NCI-H526 (cell line): Measurements from ENCODE around the gene DNAAF5.
"Not testable (repeated sequence)": the region's sequence is repeated elsewhere in the genome, so short reads cannot be mapped to it uniquely, and the experiment has no call there.

Source experiments
- DNase-seq, 2 experiments: peaks; one replicate each; lab custom pipeline; 2025; lab: John Stamatoyannopoulos, UW

Gene DNAAF5

DNA sequence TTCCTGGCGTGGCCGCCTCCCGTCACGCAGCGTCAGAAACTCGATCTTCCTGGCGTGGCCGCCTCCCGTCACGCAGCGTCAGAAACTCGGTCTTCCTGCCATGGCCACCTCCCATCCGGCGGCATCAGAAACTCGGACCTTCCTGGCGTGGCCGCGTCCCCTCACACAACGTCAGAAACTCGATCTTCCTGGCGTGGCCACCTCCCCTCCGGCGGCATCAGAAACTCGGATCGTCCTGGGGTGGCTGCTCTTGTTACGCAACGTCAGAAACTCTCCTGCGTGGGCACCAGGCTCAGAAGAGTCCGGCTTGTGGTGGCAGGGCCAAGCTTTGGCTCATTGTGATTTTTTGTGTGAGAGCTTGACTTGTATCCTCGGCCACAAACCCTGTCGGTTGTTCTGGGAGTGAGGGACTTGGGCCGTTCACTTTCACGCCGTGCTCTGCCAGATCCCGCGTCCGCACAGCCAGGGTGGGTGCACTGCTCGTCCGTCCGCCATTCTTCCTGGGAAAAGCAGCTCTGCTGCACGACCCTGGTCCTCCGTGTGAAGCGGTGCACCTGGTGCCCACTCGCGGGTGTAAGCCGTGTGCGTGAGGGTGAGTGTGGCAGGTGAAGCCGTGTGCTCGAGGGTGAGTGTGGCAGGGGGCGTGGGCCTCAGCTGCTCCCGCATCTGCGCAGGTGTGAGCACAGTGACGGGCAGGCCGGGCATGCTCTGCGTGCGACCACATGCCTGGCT, 56.4 kb downstream of the DNAAF5 start:
- no peak for DNase-seq

DNA sequence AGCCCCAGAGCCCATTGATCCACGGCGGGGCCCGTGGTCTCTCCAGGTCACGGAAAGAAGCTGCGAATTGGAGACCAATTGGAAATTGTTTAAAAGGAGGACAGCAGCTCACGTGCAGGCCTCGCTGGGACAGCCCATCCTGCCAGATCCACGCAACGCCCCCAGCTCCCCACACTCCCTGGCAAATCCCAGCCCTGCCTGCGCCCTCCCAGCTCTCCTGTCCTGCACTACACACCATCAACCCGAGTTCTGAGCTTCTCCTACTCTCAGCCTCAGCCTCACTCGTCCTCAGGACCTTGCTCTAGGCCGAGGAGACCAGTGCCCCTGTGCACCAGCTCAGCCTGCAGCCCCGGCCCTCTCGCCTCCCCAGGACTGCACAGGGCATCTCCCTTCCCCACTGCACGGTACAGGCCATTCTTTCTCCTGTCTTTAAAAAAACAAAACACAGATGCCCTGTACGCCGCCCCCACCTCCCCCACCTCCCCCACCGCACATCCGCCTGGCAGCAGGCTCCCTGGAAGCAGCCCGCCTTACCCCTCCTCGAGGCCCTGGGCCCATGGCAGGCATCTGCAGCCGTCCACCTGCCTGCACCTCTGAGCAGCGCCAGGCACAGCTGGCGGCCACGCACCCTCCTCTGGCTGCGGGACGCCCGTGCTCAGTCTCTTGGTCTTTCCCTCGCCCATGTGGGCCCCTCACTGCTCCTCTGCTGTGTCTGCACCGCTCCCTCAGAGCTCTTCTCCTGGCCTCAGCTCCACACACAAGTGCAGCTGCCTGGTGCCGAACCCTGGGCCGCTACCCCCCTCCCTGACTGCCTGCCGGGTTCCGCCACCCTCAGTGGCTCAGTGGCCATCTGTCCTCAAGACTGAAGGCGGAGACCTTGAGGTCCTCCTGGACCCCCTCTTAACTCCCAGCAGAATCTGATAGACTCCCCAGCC, 57.3 kb downstream of the DNAAF5 start:
- no peak for DNase-seq

DNA sequence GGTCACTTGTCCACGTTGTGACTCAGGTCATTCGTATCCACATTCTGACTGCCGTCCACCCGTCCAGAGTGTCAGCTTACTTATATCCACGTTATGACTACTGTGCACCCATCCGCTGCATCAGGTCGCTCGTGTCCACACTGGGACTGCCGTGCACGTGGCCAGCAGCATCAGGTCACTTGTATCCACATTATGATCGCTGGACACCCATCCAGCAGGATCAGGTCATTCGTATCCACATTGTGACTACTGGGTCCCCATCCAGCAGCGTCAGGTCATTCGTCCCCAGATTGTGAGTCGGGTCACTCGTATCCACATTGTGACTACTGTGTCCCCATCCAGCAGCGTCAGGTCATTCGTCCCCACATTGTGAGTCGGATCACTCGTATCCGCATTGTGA, 58.5 kb downstream of the DNAAF5 start:
- no peak for DNase-seq

DNA sequence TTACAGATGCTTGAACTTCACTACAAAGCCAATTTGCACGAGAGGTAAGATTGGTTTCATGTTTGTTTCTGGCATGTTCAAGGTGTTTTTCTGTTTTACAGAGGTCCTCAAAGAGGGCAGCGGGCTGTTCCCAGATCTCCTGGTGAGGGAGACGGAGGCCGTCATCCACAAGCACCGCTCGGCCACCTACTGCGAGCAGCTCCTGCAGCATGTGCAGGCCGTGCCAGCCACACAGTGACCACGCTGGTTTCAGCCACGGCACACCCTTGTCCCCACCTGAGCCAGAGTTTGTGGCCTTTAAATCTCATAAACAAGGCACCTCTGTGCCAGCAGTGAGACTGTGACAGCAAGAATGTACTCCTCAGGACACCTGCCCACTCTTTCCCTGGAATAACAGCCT, 58.9 kb downstream of the DNAAF5 start:
- DNase-seq = no peak

DNA sequence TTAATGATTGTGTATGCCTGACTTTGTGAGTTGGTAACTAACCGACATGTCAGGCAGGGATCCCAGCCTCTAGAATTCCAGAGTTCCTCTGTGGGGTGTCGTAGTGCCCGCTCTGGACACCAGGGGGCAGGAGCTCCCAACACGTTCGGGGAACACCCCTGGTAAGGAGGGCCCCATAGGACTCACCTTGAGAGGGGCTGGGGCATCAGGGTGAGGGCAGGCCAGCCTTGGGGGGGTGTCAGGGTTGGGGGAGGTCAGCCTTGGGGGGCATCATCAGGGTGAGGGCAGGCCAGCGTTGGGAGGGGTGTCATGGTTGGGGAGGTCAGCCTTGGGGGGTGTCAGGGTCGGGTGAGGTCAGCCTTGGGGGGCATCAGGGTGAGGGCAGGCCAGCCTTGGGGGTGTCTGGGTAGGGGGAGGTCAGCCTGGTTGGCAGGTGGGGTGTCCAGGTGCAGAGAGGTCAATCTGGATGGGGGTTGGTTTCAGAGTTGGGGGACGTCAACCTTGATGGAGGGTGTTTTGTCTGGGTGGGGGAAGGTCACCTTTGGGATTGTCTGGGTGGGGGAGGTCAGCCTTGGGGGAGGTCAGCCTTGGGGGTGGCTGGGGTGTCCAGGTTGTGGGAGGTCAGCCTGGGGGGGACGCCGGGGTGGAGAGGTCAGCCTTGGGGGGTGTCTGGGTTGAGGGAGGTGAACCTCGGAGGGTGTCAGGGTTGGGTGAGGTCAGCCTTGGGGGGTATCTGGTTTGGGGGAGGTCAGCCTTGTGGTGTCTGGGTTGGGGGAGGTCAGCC, 60.2 kb downstream of the DNAAF5 start:
- DNase-seq = peak; percentile 7 to 56

DNA sequence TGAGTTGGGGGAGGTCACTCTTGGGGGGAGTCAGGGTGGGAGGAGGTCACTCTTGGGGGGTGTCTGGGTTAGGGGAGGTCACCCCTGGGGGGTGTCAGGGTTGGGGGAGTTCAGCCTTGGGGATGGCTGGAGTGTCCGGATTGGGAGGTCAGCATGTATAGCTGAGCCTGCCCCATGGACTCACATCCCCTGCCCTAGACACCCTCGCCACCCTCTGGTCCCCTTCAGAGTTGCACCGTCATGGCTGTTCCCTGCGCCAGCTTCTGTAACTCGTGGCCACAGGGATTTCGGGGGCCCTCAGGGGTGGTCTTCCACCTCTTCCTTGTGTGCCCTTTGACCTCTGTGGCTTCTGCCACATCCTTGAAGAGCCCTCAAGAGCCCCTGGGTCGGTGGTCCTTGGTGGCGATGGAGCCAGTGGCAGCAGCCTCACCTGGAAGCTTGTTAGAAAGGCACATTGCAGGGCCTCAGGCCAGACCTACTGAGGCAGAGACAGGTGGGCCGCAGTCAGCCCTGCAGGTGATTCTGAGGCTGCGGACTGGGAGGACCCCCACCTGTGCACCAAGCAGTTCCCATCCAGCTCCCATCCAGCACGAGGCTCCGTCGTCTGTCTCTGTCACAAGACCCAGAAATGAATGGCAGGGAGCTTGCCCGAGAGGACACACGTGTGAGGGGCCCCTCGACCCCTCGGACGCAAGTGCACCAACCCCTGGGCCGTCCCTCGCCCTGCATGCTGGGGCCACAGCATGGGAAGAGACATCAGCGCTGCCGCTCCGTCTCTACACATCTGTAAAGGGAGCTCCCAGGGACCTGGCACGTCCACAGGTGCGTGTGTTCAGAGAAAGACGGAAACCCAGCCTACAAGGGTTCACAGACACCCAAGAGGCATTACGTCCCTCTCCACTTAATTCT, 61.1 kb downstream of the DNAAF5 start:
- DNase-seq = no peak

DNA sequence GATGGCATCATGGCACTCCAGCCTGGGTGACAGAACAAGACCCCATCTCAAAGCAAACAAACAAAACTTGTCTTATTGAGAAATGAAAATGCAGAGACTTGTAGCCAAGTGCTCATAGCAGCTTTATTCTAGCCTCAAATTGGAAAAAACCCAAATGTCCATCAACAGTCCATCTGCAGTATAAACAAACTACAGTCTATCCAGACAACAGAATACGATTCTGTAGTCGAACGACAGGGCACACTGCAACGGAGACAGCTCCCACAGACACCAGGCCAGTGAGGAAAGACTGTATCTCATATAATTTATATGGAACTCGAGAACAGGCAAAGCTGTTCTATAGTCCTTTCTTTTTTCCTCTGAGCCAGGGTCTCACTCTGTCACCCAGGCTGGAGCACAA, 65.0 kb downstream of the DNAAF5 start:
- DNase-seq = no peak

DNA sequence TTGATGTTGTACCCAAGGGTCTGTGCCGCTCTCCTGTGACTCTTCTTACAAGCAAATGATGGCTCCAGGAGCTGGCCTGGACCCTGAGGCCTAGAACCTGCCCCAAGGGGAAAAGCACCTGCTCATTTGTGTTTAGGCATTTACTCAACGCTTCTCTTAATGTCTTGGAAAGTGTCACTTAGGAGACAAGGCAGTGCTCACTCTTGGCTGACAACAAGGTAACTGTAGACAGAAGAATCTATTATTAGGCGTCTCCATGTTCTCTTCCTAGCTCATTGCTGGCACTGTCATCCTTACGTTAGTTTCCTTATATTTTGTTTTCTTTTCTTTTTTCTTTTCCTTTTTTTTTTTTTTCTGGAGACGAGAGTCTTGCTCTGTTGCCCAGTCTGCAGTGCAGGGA, 67.7 kb downstream of the DNAAF5 start:
- no peak for DNase-seq

DNA sequence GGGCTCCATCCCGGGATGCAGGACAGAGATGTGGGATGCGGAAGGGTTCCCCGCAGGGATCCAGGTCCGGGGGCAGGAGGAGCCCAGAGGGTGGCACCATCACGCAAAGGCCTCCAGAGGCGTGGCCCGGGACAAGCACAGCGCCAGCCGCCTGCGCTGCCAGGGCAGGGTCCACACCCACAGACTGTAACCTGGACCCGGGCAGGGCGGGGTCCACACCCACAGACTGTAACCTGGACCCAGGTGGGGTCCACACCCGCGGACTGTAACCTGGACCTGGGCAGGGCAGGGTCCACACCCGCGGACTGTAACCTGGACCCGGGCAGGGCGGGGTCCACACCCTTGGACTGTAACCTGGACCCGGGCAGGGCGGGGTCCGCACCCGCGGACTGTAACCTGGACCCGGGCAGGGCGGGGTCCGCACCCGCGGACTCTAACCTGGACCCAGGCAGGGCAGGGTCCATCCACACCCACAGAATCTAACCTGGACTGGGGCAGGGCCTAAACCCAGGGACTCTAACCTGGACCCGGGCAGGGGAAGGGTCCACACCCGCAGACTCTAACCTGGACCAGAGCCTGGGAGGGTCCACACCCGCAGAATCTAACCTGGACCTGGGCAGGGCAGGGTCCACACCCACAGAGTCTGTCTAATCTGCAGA, 68.3 kb downstream of the DNAAF5 start:
- no peak for DNase-seq

DNA sequence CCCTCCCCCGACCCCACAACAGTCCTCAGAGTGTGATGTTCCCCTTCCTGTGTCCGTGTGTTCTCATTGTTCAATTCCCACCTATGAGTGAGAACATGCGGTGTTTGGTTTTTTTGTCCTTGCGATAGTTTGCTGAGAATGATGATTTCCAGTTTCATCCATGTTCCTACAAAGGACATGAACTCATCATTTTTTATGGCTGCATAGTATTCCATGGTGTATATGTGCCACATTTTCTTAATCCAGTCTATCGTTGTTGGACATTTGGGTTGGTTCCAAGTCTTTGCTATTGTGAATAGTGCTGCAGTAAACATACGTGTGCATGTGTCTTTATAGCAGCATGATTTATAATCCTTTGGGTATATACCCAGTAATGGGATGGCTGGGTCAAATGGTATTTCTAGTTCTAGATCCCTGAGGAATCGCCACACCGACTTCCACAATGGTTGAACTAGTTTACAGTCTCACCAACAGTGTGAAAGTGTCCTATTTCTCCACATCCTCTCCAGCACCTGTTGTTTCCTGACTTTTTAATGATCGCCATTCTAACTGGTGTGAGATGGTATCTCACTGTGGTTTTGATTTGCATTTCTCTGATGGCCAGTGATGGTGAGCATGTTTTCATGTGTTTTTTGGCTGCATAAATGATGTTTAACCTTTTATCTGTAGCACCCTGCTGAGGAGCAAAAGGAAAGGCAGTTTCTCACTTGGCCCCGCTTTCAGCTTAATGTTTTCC, 70.1 kb downstream of the DNAAF5 start:
- not testable (repeated sequence) for DNase-seq

DNA sequence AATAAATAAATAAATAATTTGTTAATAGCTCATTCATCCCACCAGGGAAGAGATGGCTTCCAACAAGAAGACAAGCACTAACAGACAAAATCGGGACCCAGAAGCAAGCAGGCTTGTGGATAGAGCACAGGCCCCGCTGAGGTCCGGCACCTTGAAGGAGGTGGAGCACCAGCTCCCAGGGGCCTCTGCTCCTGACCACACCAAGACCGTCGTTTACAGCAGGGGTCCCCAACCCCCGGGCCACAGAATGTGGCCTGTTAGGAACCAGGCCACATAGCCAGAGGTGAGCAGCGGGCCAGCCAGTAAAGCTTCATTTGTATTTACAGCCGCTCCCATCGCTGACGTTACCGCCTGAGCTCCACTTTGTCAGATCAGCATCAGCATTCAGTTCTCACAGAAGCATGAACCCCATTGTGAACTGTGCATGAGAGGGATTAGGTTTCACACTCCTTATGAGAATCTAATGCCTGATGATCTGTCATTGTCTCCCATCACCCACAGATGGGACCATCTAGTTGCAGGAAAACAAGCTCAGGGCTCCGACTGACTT, 72.5 kb downstream of the DNAAF5 start:
- no peak for DNase-seq

DNA sequence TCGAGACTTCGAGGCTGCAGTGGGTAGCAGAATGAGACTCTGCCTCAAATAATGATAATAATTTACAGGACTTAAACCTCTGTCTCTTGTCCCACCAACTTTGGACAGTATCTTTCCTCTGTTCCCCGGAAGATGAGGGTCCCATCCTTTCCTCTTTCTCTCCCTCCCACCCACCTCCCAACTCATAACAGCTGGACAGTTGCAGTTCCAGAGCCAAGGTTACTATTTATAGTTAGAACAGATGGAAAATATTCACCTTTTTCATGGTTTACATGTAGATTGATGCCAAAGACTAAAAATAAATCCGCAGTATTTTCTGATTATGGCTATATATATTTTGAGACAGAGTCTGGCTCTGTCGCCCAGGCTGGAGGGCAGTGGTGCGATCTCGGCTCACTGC, 74.2 kb downstream of the DNAAF5 start:
- no peak for DNase-seq

DNA sequence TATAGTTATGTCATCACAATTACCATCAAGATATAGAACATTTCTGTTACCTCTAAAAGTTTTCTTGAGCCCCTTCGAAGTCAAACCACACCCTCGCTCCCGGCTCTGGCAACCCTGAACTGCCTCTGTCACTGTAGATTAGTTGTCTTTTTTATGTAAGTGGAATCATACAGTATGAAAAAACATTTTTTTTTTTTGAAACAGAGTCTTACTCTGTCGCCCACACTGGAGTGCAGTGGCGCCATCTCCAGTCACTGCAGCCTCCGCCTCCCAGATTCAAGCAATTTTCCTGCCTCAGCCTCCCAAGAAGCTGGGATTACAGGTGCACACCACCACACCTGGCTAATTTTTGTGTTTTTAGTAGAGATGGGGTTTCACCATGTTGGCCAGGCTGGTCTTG, 74.9 kb downstream of the DNAAF5 start:
- DNase-seq = not testable (repeated sequence)

DNA sequence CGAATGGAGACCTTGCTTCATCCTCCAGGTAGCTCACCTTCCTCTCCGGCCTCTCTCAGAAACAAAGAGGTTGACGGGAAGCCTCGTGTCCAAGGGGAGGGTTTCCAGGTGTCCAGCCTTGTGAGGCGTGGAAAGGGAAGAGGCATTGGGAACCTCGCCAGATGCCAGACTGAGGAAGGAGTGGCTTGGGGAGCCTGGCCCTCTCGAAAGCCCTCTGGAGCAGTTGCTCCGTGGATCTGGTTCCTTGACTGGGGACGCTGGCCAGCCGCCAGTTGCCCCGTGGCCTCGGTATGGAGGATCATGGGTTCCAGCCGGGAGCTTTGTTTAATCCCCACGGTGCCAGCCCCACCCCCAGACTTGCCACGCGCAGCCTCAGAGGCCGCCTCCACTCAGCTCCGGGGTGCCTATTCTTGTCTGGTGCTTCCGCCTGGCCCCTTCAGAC, 75.5 kb downstream of the DNAAF5 start:
- DNase-seq = no peak

DNA sequence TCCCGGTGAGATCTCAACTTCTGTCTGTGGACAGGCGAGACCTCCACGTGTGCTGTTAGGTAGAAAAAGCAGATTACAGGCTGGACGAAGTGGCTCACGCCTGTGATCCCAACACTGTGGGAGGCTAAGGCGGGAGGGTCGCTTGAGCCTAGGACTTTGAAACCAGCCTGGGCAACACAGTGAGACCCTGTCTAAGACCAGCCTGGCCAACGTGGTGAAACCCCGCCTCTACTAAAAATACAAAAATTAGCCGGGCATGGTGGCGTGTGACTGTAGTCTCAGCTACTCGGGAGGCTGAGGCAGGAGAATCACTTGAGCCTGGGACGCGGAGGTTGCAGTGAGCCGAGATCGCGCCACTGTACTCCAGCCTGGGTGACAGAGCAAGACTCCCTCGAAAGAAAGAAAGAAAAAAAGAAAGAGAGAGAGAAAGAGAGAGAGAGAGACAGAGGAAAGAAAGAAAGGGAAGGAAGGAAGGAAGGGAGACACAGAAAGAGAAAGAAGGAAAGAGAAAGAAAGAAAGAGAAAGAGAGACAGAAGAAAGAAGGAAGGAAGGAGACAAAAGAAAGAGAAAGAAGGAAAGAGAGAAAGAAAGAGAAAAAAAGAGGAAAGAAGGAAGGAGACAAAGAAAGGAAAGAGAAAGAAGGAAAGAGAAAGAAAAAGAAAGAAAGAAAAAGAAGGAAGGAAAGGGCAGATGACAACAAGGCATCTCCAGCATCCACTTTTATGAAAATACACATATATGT, 76.2 kb downstream of the DNAAF5 start:
- no peak for DNase-seq

DNA sequence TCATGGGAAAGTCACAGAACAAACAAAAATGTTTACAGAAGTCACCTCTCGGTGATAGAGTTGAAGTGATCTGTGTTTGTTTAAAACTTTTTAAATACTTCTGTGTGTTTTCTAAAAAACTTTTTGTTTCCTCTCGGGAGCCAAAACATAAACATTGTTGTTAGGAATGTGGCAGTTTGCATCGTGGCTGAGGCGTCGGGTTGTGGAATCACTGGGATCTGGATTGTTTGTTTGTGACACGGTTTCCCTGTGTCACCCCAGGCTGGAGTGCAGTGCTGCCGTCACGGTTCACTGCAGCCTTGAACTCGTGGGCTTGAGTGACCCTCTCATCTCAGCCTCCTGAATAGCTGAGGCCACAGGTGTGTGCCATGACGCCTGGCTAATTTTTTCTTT, 76.7 kb downstream of the DNAAF5 start:
- no peak for DNase-seq

DNA sequence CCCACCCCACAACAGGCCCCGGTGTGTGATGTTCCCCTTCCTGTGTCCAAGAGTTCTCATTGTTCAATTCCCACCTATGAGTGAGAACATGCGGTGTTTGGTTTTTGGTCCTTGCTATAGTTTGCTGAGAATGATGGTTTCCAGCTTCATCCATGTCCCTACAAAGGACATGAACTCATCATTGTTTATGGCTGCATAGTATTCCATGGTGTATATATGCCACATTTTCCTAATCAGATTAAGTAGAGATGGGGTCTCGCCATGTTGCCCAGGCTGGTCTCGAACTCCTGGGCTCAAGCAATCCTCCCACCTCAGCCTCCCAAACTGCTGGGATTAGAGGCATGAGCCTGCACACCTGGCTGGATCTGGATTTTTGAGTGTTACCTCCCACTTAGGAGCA, 77.3 kb downstream of the DNAAF5 start:
- DNase-seq = not testable (repeated sequence)

DNA sequence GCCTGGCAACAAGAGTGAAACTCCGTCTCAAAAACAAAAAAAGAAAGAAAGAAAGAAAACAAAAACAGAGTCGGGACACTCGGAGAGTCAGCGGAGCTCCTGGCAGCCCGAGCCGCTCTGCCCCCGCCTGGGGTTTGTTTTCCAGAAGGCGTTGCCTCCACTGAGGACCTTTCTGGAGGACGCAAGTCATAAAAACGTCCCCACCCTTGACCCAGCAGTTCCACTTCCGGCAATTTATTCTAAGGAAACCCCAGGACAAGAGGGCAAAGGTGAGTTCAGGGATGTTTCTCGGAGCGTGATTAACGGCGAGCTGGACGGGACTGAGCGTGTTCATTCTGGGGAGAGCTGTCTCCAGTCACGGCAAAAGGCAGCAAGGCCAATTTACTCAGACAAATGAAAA, 78.8 kb downstream of the DNAAF5 start:
- no peak for DNase-seq
